Upper lobe of left lung (tissue), 6 donors: ENCODE results near the gene OLFM4. TPM values are rescaled to one million over a fixed set of nuclear protein-coding genes. Genes with fewer than 3 reads are reported as not detected.

Experiments
- ATAC-seq, 2 donors: fragments of 200-7000 bp; cut with Tn5 transposase; one replicate each; pipeline ENCODE4 v1.9.1; 2022; ENCODE audit warnings: mild to moderate bottlenecking in 2 of 2, moderate library complexity in 2 of 2; ENCODE audit not compliant: low FRiP score in 2 of 2
- DNase-seq, 2 donors: peaks; one replicate each; pipeline ENCODE4 v3.0.0-alpha.2; 2019 to 2020
- H3K27ac ChIP-seq, 4 donors: fragments of 200-600 bp; sonication (generic); one replicate each; pipeline ENCODE4 v1.5.1; 2016 to 2019
- H3K27me3 ChIP-seq, 4 donors: fragments of 200-600 bp; sonication (generic); one replicate each; pipeline ENCODE4 v1.5.1; 2017 to 2019
- H3K36me3 ChIP-seq, 4 donors: fragments of 200-600 bp; sonication (generic); one replicate each; pipeline ENCODE4 v1.5.1; 2016 to 2019
- H3K4me1 ChIP-seq, 4 donors: fragments of 200-600 bp; sonication (generic); one replicate each; pipeline ENCODE4 v1.5.1; 2018 to 2019
- H3K4me3 ChIP-seq, 4 donors: fragments of 200-600 bp; sonication (generic); one replicate each; pipeline ENCODE4 v1.5.1; 2017 to 2019; ENCODE audit warnings: mild to moderate bottlenecking in 2 of 4, moderate library complexity in 1 of 4
- H3K9me3 ChIP-seq, 4 donors: fragments of 200-600 bp; sonication (generic); one replicate each; pipeline ENCODE4 v1.5.1; 2018 to 2019
- EP300 ChIP-seq, 4 donors: sonication (generic); formaldehyde crosslinking; IDR thresholded peaks; one replicate each; pipeline ENCODE4 v1.5.1; 2017; ENCODE audit warnings: antibody characterized with exemption in 4 of 4, control low read depth in 2 of 4
- POLR2A ChIP-seq, 4 donors: fragments of 450-650 bp; IDR thresholded peaks; one replicate each; pipeline ENCODE4 v1.5.1; 2016 to 2017; ENCODE audit warnings: antibody characterized with exemption in 4 of 4, mild to moderate bottlenecking in 2 of 4
- POLR2AphosphoS5 ChIP-seq, 2 donors: sonication (generic); formaldehyde crosslinking; IDR thresholded peaks; one replicate each; pipeline ENCODE4 v1.5.1; 2017; ENCODE audit warnings: antibody characterized with exemption in 2 of 2
- WGBS, 2 donors: methylation state at CpG; one replicate each; pipeline ENCODE4 v1.1.5; 2017 to 2018; 5-methylcytosine and 5-hydroxymethylcytosine counted together
- total RNA-seq, 6 donors: library from RNA; depleted of rRNA in 4 of 6; stranded (reverse); fragments of >200 nt in 4 of 6; gene quantifications; one replicate each; pipeline versions ENCODE4 v1.1.0 to v1.2.1, GENCODE V29; 2016 to 2021
- TF ChIP-seq, protein P1 (sequence below), 6 experiments: fragments of 450-650 bp in 4 of 6; fragments of 200-600 bp in 2 of 6; sonication (generic) in 2 of 6; IDR thresholded peaks; one replicate each; pipeline ENCODE4 v1.5.1; 2016 to 2019; ENCODE audit warnings: antibody characterized with exemption in 6 of 6
- donor health status: DM: no; HTN: no; CAD: no; lungs with moderate emphysema.
- donor health status: DM: no; HTN: yes; CAD: no; lungs with severe emphysema.

Gene OLFM4
- total RNA-seq, 6 donors from 2014 or later: 0.20 to 2.9 (median 0.69) TPM; not detected in 1

- Histone ChIP-seq H3K36me3 (no peaks in the 10 kb centered on the region), H3K4me1 (no peaks in the 10 kb centered on the region), H3K27ac (no peak overlapping the region), H3K4me3 (no peak overlapping the region), H3K9me3 (no peaks in the 10 kb centered on the region), H3K27me3 (no peaks in the 10 kb centered on the region)
- 95 to 97% methylated on average over 7 of the region's 7 CpGs for WGBS, 2 donors
- DNase-seq (no peak), ATAC-seq (no peak)
- TF ChIP-seq EP300 (IDR thresholded peaks at IDR 0.05) (no peak), POLR2AphosphoS5 (IDR thresholded peaks at IDR 0.05) (no peak), POLR2A (IDR thresholded peaks at IDR 0.05) (no peak)
- TF ChIP-seq, protein P1, sequence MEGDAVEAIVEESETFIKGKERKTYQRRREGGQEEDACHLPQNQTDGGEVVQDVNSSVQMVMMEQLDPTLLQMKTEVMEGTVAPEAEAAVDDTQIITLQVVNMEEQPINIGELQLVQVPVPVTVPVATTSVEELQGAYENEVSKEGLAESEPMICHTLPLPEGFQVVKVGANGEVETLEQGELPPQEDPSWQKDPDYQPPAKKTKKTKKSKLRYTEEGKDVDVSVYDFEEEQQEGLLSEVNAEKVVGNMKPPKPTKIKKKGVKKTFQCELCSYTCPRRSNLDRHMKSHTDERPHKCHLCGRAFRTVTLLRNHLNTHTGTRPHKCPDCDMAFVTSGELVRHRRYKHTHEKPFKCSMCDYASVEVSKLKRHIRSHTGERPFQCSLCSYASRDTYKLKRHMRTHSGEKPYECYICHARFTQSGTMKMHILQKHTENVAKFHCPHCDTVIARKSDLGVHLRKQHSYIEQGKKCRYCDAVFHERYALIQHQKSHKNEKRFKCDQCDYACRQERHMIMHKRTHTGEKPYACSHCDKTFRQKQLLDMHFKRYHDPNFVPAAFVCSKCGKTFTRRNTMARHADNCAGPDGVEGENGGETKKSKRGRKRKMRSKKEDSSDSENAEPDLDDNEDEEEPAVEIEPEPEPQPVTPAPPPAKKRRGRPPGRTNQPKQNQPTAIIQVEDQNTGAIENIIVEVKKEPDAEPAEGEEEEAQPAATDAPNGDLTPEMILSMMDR (IDR thresholded peaks at IDR 0.05): no peak
These were observed 21.5 kb downstream of the OLFM4 start for GRCh38 chr13:53050151-53050550.

GRCh38 chr13:53052675-53053074 is 24.1 kb downstream of the OLFM4 start:
- H3K36me3 ChIP-seq: no peaks in the 10 kb centered on the region
- no peak for ATAC-seq
- H3K27ac ChIP-seq: no peak overlapping the region
- 31 to 38% methylated on average over 2 of the region's 2 CpGs for WGBS, 2 donors
- no peaks in the 10 kb centered on the region for H3K27me3 ChIP-seq
- H3K9me3 ChIP-seq: no peaks in the 10 kb centered on the region
- H3K4me1 ChIP-seq: no peaks in the 10 kb centered on the region
- no peak for TF ChIP-seq EP300 (IDR thresholded peaks at IDR 0.05)
- no peak for TF ChIP-seq POLR2A (IDR thresholded peaks at IDR 0.05)
- TF ChIP-seq POLR2AphosphoS5 (IDR thresholded peaks at IDR 0.05): no peak
- TF ChIP-seq, protein P1 (IDR thresholded peaks at IDR 0.05): no peak
- no peak overlapping the region for H3K4me3 ChIP-seq
- no peak for DNase-seq

DNA sequence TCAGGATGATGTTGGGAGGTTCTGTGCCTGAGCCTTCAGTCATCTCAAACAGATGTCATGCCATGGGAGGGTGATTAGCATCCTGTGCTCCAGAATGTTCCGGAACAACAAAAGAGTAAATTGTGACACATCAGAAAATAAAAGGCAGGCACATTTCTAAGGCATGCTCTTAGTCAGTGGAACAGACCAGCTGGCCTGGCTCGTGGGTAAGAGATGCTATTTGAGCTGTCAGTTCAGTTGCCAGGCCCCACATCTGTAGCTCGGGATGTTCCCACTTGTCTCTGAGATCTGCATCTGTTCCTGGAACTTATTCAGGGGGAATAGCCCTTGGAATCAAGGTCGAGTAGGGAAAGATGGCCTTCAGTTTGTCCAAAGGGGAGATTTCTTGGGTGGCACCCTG is 26.0 kb downstream of the OLFM4 start:
- 67 to 74% methylated on average over 4 of the region's 4 CpGs for WGBS, 2 donors
- Histone ChIP-seq H3K27ac (no peak overlapping the region), H3K9me3 (no peaks in the 10 kb centered on the region), H3K27me3 (no peaks in the 10 kb centered on the region), H3K36me3 (no peaks in the 10 kb centered on the region), H3K4me1 (no peaks in the 10 kb centered on the region), H3K4me3 (no peak overlapping the region)
- no peak for TF ChIP-seq EP300 (IDR thresholded peaks at IDR 0.05)
- TF ChIP-seq, protein P1 (IDR thresholded peaks at IDR 0.05): no peak
- TF ChIP-seq POLR2AphosphoS5 (IDR thresholded peaks at IDR 0.05): no peak
- no peak for TF ChIP-seq POLR2A (IDR thresholded peaks at IDR 0.05)
- ATAC-seq (no peak), DNase-seq (no peak)

DNA sequence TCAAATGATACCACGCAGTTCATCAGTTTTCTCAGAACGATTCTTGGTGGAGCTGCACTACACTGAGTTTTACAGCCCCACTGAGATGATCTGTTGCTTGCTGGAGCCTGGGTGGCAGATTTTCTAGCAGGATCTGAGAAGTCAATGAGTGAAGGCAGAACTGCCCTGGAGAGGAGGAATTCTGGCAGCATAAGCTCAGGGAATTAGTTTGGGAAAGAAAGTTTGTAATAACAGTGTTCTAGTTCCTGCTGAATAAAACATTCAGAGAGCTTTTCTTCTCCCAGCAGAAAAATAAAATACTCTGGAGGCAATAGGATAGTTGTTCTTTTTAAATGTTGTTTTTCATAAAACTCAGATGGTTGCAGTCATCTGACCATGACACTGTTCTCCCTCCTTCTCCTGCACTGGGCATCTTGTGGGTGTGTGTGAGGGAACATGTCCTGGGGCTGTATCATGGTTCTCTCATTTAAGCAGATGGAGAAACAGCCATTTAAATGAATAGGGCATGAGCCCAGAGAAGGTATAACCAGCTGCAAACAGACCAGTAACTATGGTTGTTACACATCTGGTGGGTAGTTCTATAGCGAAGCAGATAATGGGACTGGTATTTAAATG is 29.6 kb downstream of the OLFM4 start:
- Histone ChIP-seq H3K27ac (no peak overlapping the region), H3K4me1 (no peaks in the 10 kb centered on the region), H3K4me3 (no peak overlapping the region), H3K36me3 (no peaks in the 10 kb centered on the region), H3K27me3 (no peaks in the 10 kb centered on the region), H3K9me3 (no peaks in the 10 kb centered on the region)
- 89 to 90% methylated on average over 3 of the region's 3 CpGs for WGBS, 2 donors
- TF ChIP-seq POLR2A (IDR thresholded peaks at IDR 0.05): no peak
- TF ChIP-seq EP300 (IDR thresholded peaks at IDR 0.05): no peak
- TF ChIP-seq, protein P1 (IDR thresholded peaks at IDR 0.05): no peak
- TF ChIP-seq POLR2AphosphoS5 (IDR thresholded peaks at IDR 0.05): no peak
- DNase-seq (no peak), ATAC-seq (no peak)

- Histone ChIP-seq H3K36me3 (no peaks in the 10 kb centered on the region), H3K9me3 (no peaks in the 10 kb centered on the region), H3K4me1 (no peaks in the 10 kb centered on the region), H3K27ac (no peak overlapping the region), H3K27me3 (no peaks in the 10 kb centered on the region), H3K4me3 (no peak overlapping the region)
- ATAC-seq (no peak), DNase-seq (no peak)
- no peak for TF ChIP-seq EP300 (IDR thresholded peaks at IDR 0.05)
- no peak for TF ChIP-seq POLR2A (IDR thresholded peaks at IDR 0.05)
- TF ChIP-seq, protein P1 (IDR thresholded peaks at IDR 0.05): no peak
- TF ChIP-seq POLR2AphosphoS5 (IDR thresholded peaks at IDR 0.05): no peak
- WGBS, 2 donors: 76 to 90% methylated on average over 9 of the region's 9 CpGs
These were observed 32.4 kb downstream of the OLFM4 start for GRCh38 chr13:53060840-53061490.
